Measurements from ENCODE around the gene HNRNPUL1. TPM values are rescaled to one million over a fixed set of nuclear protein-coding genes. Genes with fewer than 3 reads are reported as not detected.

Gene HNRNPUL1
- total and polyA plus RNA-seq, 9 of the 15 experiments (the other 6 are each of a cell fraction or from before 2014, with no cell fraction given), result 7.3 to 211 (median 85.0) TPM

GRCh38 chr19:41310033-41310831 lies 46.1 kb downstream of the HNRNPUL1 start, which contains the start of gene CCDC97 (continued):
- peak in 1 of 2 experiments; percentile 65; a peak in 1 of 4 replicates for TF ChIP-seq ZNF318 (IDR thresholded peaks at IDR 0.05; ENCODE audit: borderline replicate concordance in 1 of 2, low read depth in 1 of 2)
- peak; percentile 23; the same call in 1 of the 2 replicates for TF ChIP-seq ZBTB33 (CRISPR knock-in tag; IDR thresholded peaks at IDR 0.05)
- TF ChIP-seq ZBTB49 (CRISPR knock-in tag; IDR thresholded peaks at IDR 0.05; ENCODE audit: borderline replicate concordance), result no peak
- no peak for TF ChIP-seq PTTG1 (tag; IDR thresholded peaks at IDR 0.05; ENCODE audit: low read depth)
- TF ChIP-seq ATF1 (CRISPR knock-in tag; IDR thresholded peaks at IDR 0.05), result no peak
- TF ChIP-seq ATF1 (tag; IDR thresholded peaks at IDR 0.05), result peak; percentile 85
- TF ChIP-seq SAP30 (IDR thresholded peaks at IDR 0.05; ENCODE audit: borderline replicate concordance, insufficient read depth, low read depth, low read length, poor library complexity, severe bottlenecking), result peak; percentile 67
- TF ChIP-seq ZNF785 (CRISPR knock-in tag; IDR thresholded peaks at IDR 0.05), result no peak
- peak; percentile 54; the same call in 1 of the 2 replicates for TF ChIP-seq JUND (IDR thresholded peaks at IDR 0.05; ENCODE audit: borderline replicate concordance, low read depth, low read length)
- TF ChIP-seq JUND (tag; IDR thresholded peaks at IDR 0.05; ENCODE audit: borderline replicate concordance, low read depth, low read length), result no peak
- TF ChIP-seq THRB (CRISPR knock-in tag; conservative IDR thresholded peaks at IDR 0.05), result peak; percentile 94
- TF ChIP-seq MTA2 (IDR thresholded peaks at IDR 0.05; ENCODE audit: low read depth), result no peak; the same call in 1 of the 2 replicates

Data from K562 (cell line).